ENCODE results near the gene TMEM214. TPM values are rescaled to one million over a fixed set of nuclear protein-coding genes. Genes with fewer than 3 reads are reported as not detected.

The TMEM214 gene
- total and polyA plus RNA-seq, 2 of the 8 experiments (the other 6 are each of a cell fraction or from before 2014, with no cell fraction given) = 49.7 to 71.0 TPM

DNA sequence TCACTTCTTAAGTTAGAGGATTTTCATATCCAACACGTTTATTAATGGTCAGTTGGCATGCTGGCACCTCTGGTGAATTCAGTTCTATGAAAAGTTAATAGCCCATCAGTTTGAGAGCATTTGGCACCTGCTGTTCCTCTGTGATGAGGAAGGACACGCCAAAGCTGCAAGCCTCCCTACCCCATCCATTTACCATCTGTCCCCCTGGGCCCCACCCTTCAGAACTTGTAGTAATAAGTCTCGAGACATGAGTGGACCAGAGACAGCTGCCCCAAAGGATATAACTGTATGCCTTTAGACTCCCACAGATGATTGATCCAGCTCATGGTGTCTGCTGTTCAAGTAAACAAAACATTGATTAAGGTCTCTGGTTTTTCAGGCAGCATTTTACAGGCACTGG lies 32.4 kb downstream of the TMEM214 start:
- H4K20me1 ChIP-seq (replicated peaks in 1 of 2; ENCODE audit: control insufficient read depth in 1 of 2, insufficient read depth in 2 of 2, low read length in 2 of 2) = peaks cover 5 to 8% of the 10 kb centered on the region in 2 experiments
- H3K4me1 ChIP-seq (replicated peaks in 1 of 4; ENCODE audit: control insufficient read depth in 3 of 4, insufficient read depth in 4 of 4, low read length in 3 of 4) = no peaks in the 10 kb centered on the region
- H3K36me3 ChIP-seq (ENCODE audit: control insufficient read depth in 2 of 4, insufficient read depth in 4 of 4, low read length in 3 of 4) = peaks cover 12 to 51% (median 18%) of the 10 kb centered on the region in 4 experiments; a peak in 7 of 8 replicates

More for the DNA sequence above, 32.4 kb downstream of the TMEM214 start:
- H2BK5ac ChIP-seq (ENCODE audit: low read depth, low read length) = no peak overlapping the region
- no peaks in the 10 kb centered on the region for H3K9me3 ChIP-seq (ENCODE audit: insufficient read depth in 2 of 2, low read depth in 1 of 2, low read length in 1 of 2)
- DNase-seq (ENCODE audit: low read depth in 1 of 2, low spot score in 2 of 2) = no peak
- no peak for FAIRE-seq
- H2BK15ac ChIP-seq (ENCODE audit: low read length) = no peak overlapping the region
- no peak overlapping the region for H3K14ac ChIP-seq (ENCODE audit: insufficient read length)
- H3K56ac ChIP-seq (replicated peaks; ENCODE audit: insufficient read length, low read depth, low read length) = no peak overlapping the region
- no peak overlapping the region for H4K8ac ChIP-seq (ENCODE audit: extremely low read depth, insufficient read depth, low read length)
- H2BK20ac ChIP-seq (ENCODE audit: low read length) = no peak overlapping the region
- no peak overlapping the region for H2AFZ ChIP-seq (ENCODE audit: low read length)
- no peak overlapping the region for H3K23ac ChIP-seq (ENCODE audit: insufficient read length)
- H3K4me2 ChIP-seq (ENCODE audit: insufficient read depth in 1 of 2, low read depth in 2 of 2, low read length in 2 of 2) = no peak overlapping the region
- H3K23me2 ChIP-seq (ENCODE audit: low read depth, low read length) = no peaks in the 10 kb centered on the region
- no peak overlapping the region for H4K5ac ChIP-seq (ENCODE audit: insufficient read length, low read depth, low read length)
- no peak overlapping the region for H4K91ac ChIP-seq (replicated peaks; ENCODE audit: insufficient read length, low read length)
- H3K27ac ChIP-seq (ENCODE audit: low read depth, low read length) = no peak overlapping the region
- POLR2A ChIA-PET (ENCODE audit: partially characterized antibody) = interaction anchor here (0.7 to 19.3 kb wide), 6 partner anchors 2 to 82 kb away, joined by 3 to 441 read pairs (median 10); partner anchors contain the start of genes AGBL5, KHK and OST4
- no peak overlapping the region for H3K4me3 ChIP-seq (ENCODE audit: extremely low read depth in 1 of 4, insufficient read depth in 2 of 4, low read depth in 3 of 4, low read length in 4 of 4)
- CTCF ChIA-PET (ENCODE audit: partially characterized antibody) = interaction anchor here (1.4 to 1.8 kb wide), 2 partner anchors 12 to 33 kb away, joined by 3 to 5 read pairs; no protein-coding TSS in a partner anchor
- no peak overlapping the region for H2AK5ac ChIP-seq (ENCODE audit: low read depth, low read length)
- TF ChIP-seq BRCA1 (IDR thresholded peaks at IDR 0.05; ENCODE audit: low read depth, low read length) (no peak), RNF2 (IDR thresholded peaks at IDR 0.05; ENCODE audit: borderline replicate concordance, low read depth, low read length, missing control alignments, poor library complexity, severe bottlenecking) (no peak), SUZ12 (IDR thresholded peaks at IDR 0.05; ENCODE audit: low read length) (no peak), KDM1A (IDR thresholded peaks at IDR 0.05; ENCODE audit: borderline replicate concordance, low read length) (no peak), CHD1 (IDR thresholded peaks at IDR 0.05; ENCODE audit: low read depth, low read length) (no peak), JUND (IDR thresholded peaks at IDR 0.05; ENCODE audit: low read length) (no peak), MAFK (IDR thresholded peaks at IDR 0.05; ENCODE audit: low read depth, low read length) (no peak), GTF2F1 (IDR thresholded peaks at IDR 0.05; ENCODE audit: borderline replicate concordance, low read depth, low read length) (no peak), RAD21 (IDR thresholded peaks at IDR 0.05 in 1 of 2, conservative IDR thresholded peaks at IDR 0.05 in 1 of 2; ENCODE audit: low read depth in 2 of 2, low read length in 2 of 2) (no peak), PHF8 (conservative IDR thresholded peaks at IDR 0.05; ENCODE audit: low read depth, low read length) (no peak)
- no peak overlapping the region for H2BK120ac ChIP-seq (replicated peaks; ENCODE audit: low read depth, low read length)
- H2BK12ac ChIP-seq (ENCODE audit: low read depth, low read length) = no peak overlapping the region
- H3K4ac ChIP-seq (replicated peaks; ENCODE audit: insufficient read length, low read depth, low read length) = no peak overlapping the region
- peaks cover 9% of the 10 kb centered on the region; the same call in 1 of the 2 replicates for H3K79me1 ChIP-seq (ENCODE audit: low read depth, low read length)
- 90% methylated on average over 3 of the region's 3 CpGs; no CpG with 5 or more reads in 1 of the 2 experiments for WGBS, 2 experiments (ENCODE audit: extremely low coverage in 1 of 2, insufficient coverage in 1 of 2, insufficient read length in 1 of 2, insufficient replicate concordance in 2 of 2, low coverage in 1 of 2, low lambda C conversion rate in 2 of 2, missing lambda C conversion rate in 1 of 2)
- peaks cover 0 to 1% of the 10 kb centered on the region in 2 experiments; a peak in 2 of 4 replicates for H3K79me2 ChIP-seq (ENCODE audit: control insufficient read depth in 1 of 2, insufficient read depth in 2 of 2, low read length in 2 of 2)
- no peak overlapping the region for H3K9ac ChIP-seq (replicated peaks in 1 of 4; ENCODE audit: extremely low read depth in 1 of 4, low read depth in 3 of 4, low read length in 3 of 4)
- H3K27me3 ChIP-seq (replicated peaks in 1 of 4; ENCODE audit: control insufficient read depth in 3 of 4, extremely low read depth in 1 of 4, insufficient read depth in 3 of 4, low read length in 3 of 4) = no peaks in the 10 kb centered on the region
- H3K18ac ChIP-seq (ENCODE audit: extremely low read depth, low read length) = no peak overlapping the region

All from H1 (cell line).